B cell (primary cell): Measurements from ENCODE around the gene PODNL1.

Source experiments
- EZH2 ChIP-seq: IDR thresholded peaks from 2 replicates; pipeline ENCODE4 v1.6.1; 2012; ENCODE audit warnings: borderline replicate concordance, low read depth, mild to moderate bottlenecking, moderate library complexity, low read length; ENCODE audit not compliant: insufficient read depth, poor library complexity, severe bottlenecking
- TF ChIP-seq, protein P1 (sequence below): fragments of 200-600 bp; IDR thresholded peaks from one replicate; pipeline ENCODE4 v1.8.0; 2022; ENCODE audit warnings: antibody characterized with exemption, mild to moderate bottlenecking

DNA sequence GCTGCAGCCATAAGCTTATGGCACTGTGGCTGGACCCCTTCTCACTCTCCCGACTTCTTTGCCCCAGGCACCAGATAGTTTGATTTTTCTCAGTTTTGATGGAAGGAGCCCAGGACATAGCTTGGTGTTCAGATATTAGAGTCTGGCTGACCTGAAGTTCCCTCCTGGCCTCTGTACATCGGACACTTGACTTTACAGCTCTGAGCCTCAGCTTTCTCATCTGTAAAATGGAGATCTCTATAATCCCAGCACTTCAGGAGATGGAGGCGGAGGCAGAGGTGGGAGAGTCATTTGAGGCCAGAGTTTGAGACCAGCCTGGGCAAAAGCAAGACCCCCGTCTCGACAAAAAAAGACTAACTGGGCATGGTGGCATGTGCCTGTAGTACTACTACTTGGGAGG, 31.3 kb downstream of the PODNL1 start:
- TF ChIP-seq, protein P1, sequence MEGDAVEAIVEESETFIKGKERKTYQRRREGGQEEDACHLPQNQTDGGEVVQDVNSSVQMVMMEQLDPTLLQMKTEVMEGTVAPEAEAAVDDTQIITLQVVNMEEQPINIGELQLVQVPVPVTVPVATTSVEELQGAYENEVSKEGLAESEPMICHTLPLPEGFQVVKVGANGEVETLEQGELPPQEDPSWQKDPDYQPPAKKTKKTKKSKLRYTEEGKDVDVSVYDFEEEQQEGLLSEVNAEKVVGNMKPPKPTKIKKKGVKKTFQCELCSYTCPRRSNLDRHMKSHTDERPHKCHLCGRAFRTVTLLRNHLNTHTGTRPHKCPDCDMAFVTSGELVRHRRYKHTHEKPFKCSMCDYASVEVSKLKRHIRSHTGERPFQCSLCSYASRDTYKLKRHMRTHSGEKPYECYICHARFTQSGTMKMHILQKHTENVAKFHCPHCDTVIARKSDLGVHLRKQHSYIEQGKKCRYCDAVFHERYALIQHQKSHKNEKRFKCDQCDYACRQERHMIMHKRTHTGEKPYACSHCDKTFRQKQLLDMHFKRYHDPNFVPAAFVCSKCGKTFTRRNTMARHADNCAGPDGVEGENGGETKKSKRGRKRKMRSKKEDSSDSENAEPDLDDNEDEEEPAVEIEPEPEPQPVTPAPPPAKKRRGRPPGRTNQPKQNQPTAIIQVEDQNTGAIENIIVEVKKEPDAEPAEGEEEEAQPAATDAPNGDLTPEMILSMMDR, result no peak
- no peak for TF ChIP-seq EZH2
